ENCODE measurements around the gene DLGAP3. TPM values are rescaled to one million over a fixed set of nuclear protein-coding genes. Genes with fewer than 3 reads are reported as not detected.
"Not testable (repeated sequence)": the region's sequence is repeated elsewhere in the genome, so short reads cannot be mapped to it uniquely, and the experiment has no call there.

Gene DLGAP3
- total RNA-seq, 1 experiment from 2014 or later: 7.3 TPM

DNA sequence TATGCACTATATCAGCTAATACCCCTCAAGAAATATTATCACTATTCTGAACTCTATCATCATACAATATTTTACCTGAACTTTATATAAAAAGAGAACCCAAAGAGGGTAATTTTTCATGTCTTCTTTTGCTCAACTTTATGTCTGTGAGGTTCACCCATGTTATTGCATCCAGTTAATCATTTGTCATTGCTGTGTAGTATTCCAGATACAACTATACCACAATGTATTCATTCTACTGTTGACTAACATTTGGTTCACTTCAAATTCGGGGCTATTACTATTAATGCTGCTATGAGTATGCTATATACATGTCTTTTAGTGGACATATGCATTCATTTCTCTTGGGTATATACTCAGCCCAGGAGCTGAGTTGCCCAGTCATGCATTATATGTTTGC lies 21.0 kb upstream of the DLGAP3 start:
- peaks cover 7% of the 10 kb centered on the region for H3K27me3 Mint-ChIP-seq (ENCODE audit: low read depth)
- Histone ChIP-seq H3K14ac (ENCODE audit: insufficient read depth, low read length) (no peak overlapping the region), H3K23me2 (ENCODE audit: insufficient read length, low read depth, low read length, poor library complexity, severe bottlenecking) (no peaks in the 10 kb centered on the region), H4K20me1 (ENCODE audit: control insufficient read depth, insufficient read depth, insufficient read length) (no peaks in the 10 kb centered on the region), H3K27me3 (ENCODE audit: insufficient read depth, low read length) (no peaks in the 10 kb centered on the region), H3T11ph (ENCODE audit: low read length) (no peak overlapping the region), H3K79me2 (ENCODE audit: insufficient read depth, low read length) (no peaks in the 10 kb centered on the region), H3K4me2 (ENCODE audit: insufficient read depth, insufficient read length, low read length) (no peak overlapping the region), H2BK5ac (ENCODE audit: insufficient read length, low read length) (no peak overlapping the region), H2BK20ac (ENCODE audit: low read depth, low read length, poor library complexity, severe bottlenecking) (no peak overlapping the region), H2BK120ac (ENCODE audit: low read depth, low read length, poor library complexity, severe bottlenecking) (no peak overlapping the region), H3K27ac (ENCODE audit: insufficient read length, low read depth, low read length) (no peak overlapping the region), H3K79me1 (ENCODE audit: insufficient read depth, low read depth, low read length, poor library complexity, severe bottlenecking) (no peaks in the 10 kb centered on the region), H4K5ac (ENCODE audit: insufficient read length, low read depth, low read length) (no peak overlapping the region), H3K4me1 (ENCODE audit: insufficient read depth, low read length) (no peaks in the 10 kb centered on the region), H4K8ac (replicated peaks; ENCODE audit: insufficient read length, low read depth, low read length) (no peak overlapping the region), H3K56ac (ENCODE audit: insufficient read length, low read depth, low read length) (no peak overlapping the region), H4K91ac (ENCODE audit: insufficient read length, low read depth, low read length) (no peak overlapping the region), H3K18ac (ENCODE audit: insufficient read length, low read depth, low read length) (no peak overlapping the region), H2BK12ac (ENCODE audit: insufficient read length, low read depth, low read length) (no peak overlapping the region), H3K23ac (ENCODE audit: insufficient read length, low read depth, low read length) (no peak overlapping the region), H2BK15ac (ENCODE audit: low read depth, low read length) (no peak overlapping the region), H2AK5ac (ENCODE audit: insufficient read length, low read length) (no peak overlapping the region), H3K4ac (ENCODE audit: low read depth, low read length) (no peak overlapping the region), H2AFZ (ENCODE audit: low read length) (no peak overlapping the region), H3K9ac (ENCODE audit: extremely low read depth, insufficient read length, low read length) (no peak overlapping the region), H3K9me3 (ENCODE audit: control insufficient read depth, low read depth, low read length) (no peaks in the 10 kb centered on the region)
- TF ChIP-seq, protein P1, sequence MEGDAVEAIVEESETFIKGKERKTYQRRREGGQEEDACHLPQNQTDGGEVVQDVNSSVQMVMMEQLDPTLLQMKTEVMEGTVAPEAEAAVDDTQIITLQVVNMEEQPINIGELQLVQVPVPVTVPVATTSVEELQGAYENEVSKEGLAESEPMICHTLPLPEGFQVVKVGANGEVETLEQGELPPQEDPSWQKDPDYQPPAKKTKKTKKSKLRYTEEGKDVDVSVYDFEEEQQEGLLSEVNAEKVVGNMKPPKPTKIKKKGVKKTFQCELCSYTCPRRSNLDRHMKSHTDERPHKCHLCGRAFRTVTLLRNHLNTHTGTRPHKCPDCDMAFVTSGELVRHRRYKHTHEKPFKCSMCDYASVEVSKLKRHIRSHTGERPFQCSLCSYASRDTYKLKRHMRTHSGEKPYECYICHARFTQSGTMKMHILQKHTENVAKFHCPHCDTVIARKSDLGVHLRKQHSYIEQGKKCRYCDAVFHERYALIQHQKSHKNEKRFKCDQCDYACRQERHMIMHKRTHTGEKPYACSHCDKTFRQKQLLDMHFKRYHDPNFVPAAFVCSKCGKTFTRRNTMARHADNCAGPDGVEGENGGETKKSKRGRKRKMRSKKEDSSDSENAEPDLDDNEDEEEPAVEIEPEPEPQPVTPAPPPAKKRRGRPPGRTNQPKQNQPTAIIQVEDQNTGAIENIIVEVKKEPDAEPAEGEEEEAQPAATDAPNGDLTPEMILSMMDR (conservative IDR thresholded peaks at IDR 0.05): no peak
- H3K36me3 Mint-ChIP-seq (ENCODE audit: insufficient read depth in 1 of 3, low read depth in 3 of 3): peaks cover 3 to 6% (median 4%) of the 10 kb centered on the region in 3 experiments; a peak in 6 of 7 replicates
- no peaks in the 10 kb centered on the region for H3K4me1 Mint-ChIP-seq
- H3K9me3 Mint-ChIP-seq: peaks cover 7 to 12% of the 10 kb centered on the region in 2 experiments
- no CpG with 5 or more reads among the region's 1 CpG for WGBS (ENCODE audit: extremely low coverage, insufficient read length, low lambda C conversion rate)
- H3K4me3 Mint-ChIP-seq: no peak overlapping the region
- H3K27ac Mint-ChIP-seq: no peak overlapping the region
- no peak for DNase-seq

GRCh38 chr1:34948739-34949138 lies 19.3 kb upstream of the DLGAP3 start:
- H4K8ac ChIP-seq (replicated peaks; ENCODE audit: insufficient read length, low read depth, low read length); H3K56ac ChIP-seq (ENCODE audit: insufficient read length, low read depth, low read length); H4K5ac ChIP-seq (ENCODE audit: insufficient read length, low read depth, low read length); H2BK5ac ChIP-seq (ENCODE audit: insufficient read length, low read length); H3K79me1 ChIP-seq (ENCODE audit: insufficient read depth, low read depth, low read length, poor library complexity, severe bottlenecking); H2AFZ ChIP-seq (ENCODE audit: low read length); H3K18ac ChIP-seq (ENCODE audit: insufficient read length, low read depth, low read length); DNase-seq; H3K23me2 ChIP-seq (ENCODE audit: insufficient read length, low read depth, low read length, poor library complexity, severe bottlenecking); H3K4me1 Mint-ChIP-seq; H3K14ac ChIP-seq (ENCODE audit: insufficient read depth, low read length); H3K9me3 ChIP-seq (ENCODE audit: control insufficient read depth, low read depth, low read length); H4K91ac ChIP-seq (ENCODE audit: insufficient read length, low read depth, low read length); H3K36me3 Mint-ChIP-seq (ENCODE audit: insufficient read depth in 1 of 3, low read depth in 3 of 3); H2BK120ac ChIP-seq (ENCODE audit: low read depth, low read length, poor library complexity, severe bottlenecking); H3K27me3 Mint-ChIP-seq (ENCODE audit: low read depth); H2AK5ac ChIP-seq (ENCODE audit: insufficient read length, low read length); H4K20me1 ChIP-seq (ENCODE audit: control insufficient read depth, insufficient read depth, insufficient read length); H3K9ac ChIP-seq (ENCODE audit: extremely low read depth, insufficient read length, low read length); H3K4me1 ChIP-seq (ENCODE audit: insufficient read depth, low read length); H3K27me3 ChIP-seq (ENCODE audit: insufficient read depth, low read length); H3K79me2 ChIP-seq (ENCODE audit: insufficient read depth, low read length); H3K27ac Mint-ChIP-seq; H3T11ph ChIP-seq (ENCODE audit: low read length); H3K4me2 ChIP-seq (ENCODE audit: insufficient read depth, insufficient read length, low read length); H2BK20ac ChIP-seq (ENCODE audit: low read depth, low read length, poor library complexity, severe bottlenecking); H3K23ac ChIP-seq (ENCODE audit: insufficient read length, low read depth, low read length); H3K27ac ChIP-seq (ENCODE audit: insufficient read length, low read depth, low read length); H3K4ac ChIP-seq (ENCODE audit: low read depth, low read length); H3K4me3 Mint-ChIP-seq; H2BK12ac ChIP-seq (ENCODE audit: insufficient read length, low read depth, low read length); H2BK15ac ChIP-seq (ENCODE audit: low read depth, low read length): not testable (repeated sequence)
- no CpG with 5 or more reads among the region's 10 CpGs for WGBS (ENCODE audit: extremely low coverage, insufficient read length, low lambda C conversion rate)
- peaks cover 7 to 12% of the 10 kb centered on the region in 2 experiments for H3K9me3 Mint-ChIP-seq
